ENCODE measurements around the gene MYMX.
A peak's percentile ranks its signal among the peaks of the same experiment; 100 is the strongest.

- TF ChIP-seq EZH2 (IDR thresholded peaks at IDR 0.05; ENCODE audit: low read length, unreplicated experiment) = no peak
- TF ChIP-seq CTCF (conservative IDR thresholded peaks at IDR 0.05; ENCODE audit: low read depth, low read length) = peak; percentile 62
These were observed 40.5 kb downstream of the MYMX start, which contains the start of gene SLC35B2 for GRCh38 chr6:44257025-44257752.

All from PC-3 (cell line).